Mesenteric fat pad (tissue), 1 donor: ENCODE data around the gene ORAI3. TPM values are rescaled to one million over a fixed set of nuclear protein-coding genes. Genes with fewer than 3 reads are reported as not detected.

ENCODE experiments used
- total RNA-seq: library from RNA; stranded (reverse); fragmentation: NEBNext Ultra II Directional; extraction: Animal tissue kit (Norgen Biotek cat#: 25700); gene quantifications from one replicate; pipeline ENCODE4 v1.2.1, GENCODE V29; 2021
- donor health status: DM: yes; HTN: yes; CAD: no.

The ORAI3 gene
- total RNA-seq, 1 donor from 2014 or later: 17.9 TPM

Other genes with a start within 250 kb of the ORAI3 start
- 59.7 TPM for gene SRCAP, start 249.9 kb upstream of the ORAI3 start, total RNA-seq
- gene PHKG2, start 200.6 kb upstream of the ORAI3 start, total RNA-seq: 20.8 TPM
- gene CFAP119, start 187.0 kb upstream of the ORAI3 start, total RNA-seq: 2.2 TPM
- 97.5 TPM for gene RNF40, start 186.7 kb upstream of the ORAI3 start, total RNA-seq
- 10.4 TPM for gene ZNF629, start 161.9 kb upstream of the ORAI3 start, total RNA-seq
- gene BCL7C, start 55.0 kb upstream of the ORAI3 start, total RNA-seq: 21.3 TPM
- 4.9 TPM for gene CTF1, start 52.5 kb upstream of the ORAI3 start, total RNA-seq
- gene FBXL19, start 25.5 kb upstream of the ORAI3 start, total RNA-seq: 11.4 TPM
- 18.5 TPM for gene SETD1A, start 8.7 kb downstream of the ORAI3 start, total RNA-seq
- 51.1 TPM for gene HSD3B7, start 36.1 kb downstream of the ORAI3 start, total RNA-seq
- 1.5 TPM for gene STX1B, start 61.6 kb downstream of the ORAI3 start, total RNA-seq
- gene STX4, start 84.5 kb downstream of the ORAI3 start, total RNA-seq: 111 TPM
- 13.3 TPM for gene ZNF668, start 125.2 kb downstream of the ORAI3 start, total RNA-seq
- gene ZNF646, start 125.4 kb downstream of the ORAI3 start, total RNA-seq: 11.9 TPM
- gene PRSS53, start 139.9 kb downstream of the ORAI3 start, total RNA-seq: 1.2 TPM
- 59.6 TPM for gene VKORC1, start 145.7 kb downstream of the ORAI3 start, total RNA-seq
- 42.2 TPM for gene BCKDK, start 159.3 kb downstream of the ORAI3 start, total RNA-seq
- 49.5 TPM for gene KAT8, start 168.6 kb downstream of the ORAI3 start, total RNA-seq
- gene PRSS8, start 186.7 kb downstream of the ORAI3 start, total RNA-seq: 0.51 TPM
- gene PRSS36, start 201.0 kb downstream of the ORAI3 start, total RNA-seq: 9.8 TPM
- 224 TPM for gene FUS, start 231.1 kb downstream of the ORAI3 start, total RNA-seq